SU-DHL-6 (cell line): ENCODE measurements around the gene CDV3.

Source experiments
- H2AFZ ChIP-seq: fragments of 200-600 bp; sonication (generic); 2 replicates; pipeline ENCODE4 v1.6.1; 2014; ENCODE audit warnings: low read depth, mild to moderate bottlenecking, moderate library complexity, mixed read lengths, antibody characterized with exemption, low read length; ENCODE audit not compliant: severe bottlenecking
- H3F3A ChIP-seq: fragments of 200-600 bp; shearing (Covaris generic); 2 replicates; pipeline ENCODE4 v1.6.0; 2016; ENCODE audit warnings: antibody characterized with exemption, mild to moderate bottlenecking; ENCODE audit not compliant: insufficient read depth
- H3K27ac ChIP-seq: fragments of 200-600 bp; sonication (generic); 2 replicates; pipeline ENCODE4 v1.5.1; 2016; ENCODE audit warnings: low read depth, mild to moderate bottlenecking, low read length, moderate library complexity, mixed read lengths
- H3K27me3 ChIP-seq: fragments of 200-600 bp; sonication (generic), shearing (Covaris generic); 2 replicates; pipeline ENCODE4 v1.6.0; 2014; ENCODE audit warnings: mild to moderate bottlenecking, low read length
- H3K36me3 ChIP-seq: fragments of 200-600 bp; sonication (generic); 2 replicates; pipeline ENCODE4 v1.6.1; 2014; ENCODE audit warnings: mild to moderate bottlenecking, low read length, mixed read lengths
- H3K4me2 ChIP-seq: fragments of 300-600, 200-600 bp; shearing (Covaris generic), sonication (generic); 2 replicates; pipeline ENCODE4 v1.6.0; 2014; ENCODE audit warnings: low read length, low read depth, mild to moderate bottlenecking; ENCODE audit not compliant: poor library complexity, severe bottlenecking
- H3K4me3 ChIP-seq: fragments of 200-600 bp; sonication (generic); 2 replicates; pipeline ENCODE4 v1.5.1; 2014; ENCODE audit warnings: antibody characterized with exemption, low read length, mild to moderate bottlenecking, mixed read lengths; ENCODE audit not compliant: insufficient read depth, poor library complexity, severe bottlenecking
- H3K79me2 ChIP-seq: fragments of 200-600 bp; sonication (generic); 2 replicates; pipeline ENCODE4 v1.6.1; 2014; ENCODE audit warnings: mild to moderate bottlenecking, low read length, moderate library complexity; ENCODE audit not compliant: insufficient read depth
- H3K9ac ChIP-seq: fragments of 200-600 bp; sonication (generic); 2 replicates; pipeline ENCODE4 v1.7.0; 2014; ENCODE audit warnings: mild to moderate bottlenecking, low read length
- H3K9me2 ChIP-seq: fragments of 200-600 bp; sonication (generic); replicated peaks from 2 replicates; pipeline ENCODE4 v1.6.1; 2014; ENCODE audit warnings: low read length; ENCODE audit not compliant: insufficient read depth
- H3K9me3 ChIP-seq: fragments of 200-600 bp; sonication (generic); 2 replicates; pipeline ENCODE4 v1.6.1; 2014; ENCODE audit warnings: low read length, mixed read lengths; ENCODE audit not compliant: insufficient read depth
- H4K20me1 ChIP-seq: fragments of 200-600 bp; sonication (generic); 2 replicates; pipeline ENCODE4 v1.6.1; 2014; ENCODE audit warnings: low read depth, mild to moderate bottlenecking, antibody characterized with exemption, low read length, moderate library complexity, mixed read lengths
- CTCF ChIP-seq: fragments of 200-600 bp; sonication (generic); IDR thresholded peaks from one replicate; pipeline ENCODE4 v1.5.1; 2017; ENCODE audit warnings: antibody characterized with exemption, mild to moderate bottlenecking, low read length, moderate library complexity; ENCODE audit not compliant: insufficient read depth, poor library complexity, severe bottlenecking
- EZH2phosphoT487 ChIP-seq: fragments of 200-600 bp; sonication (generic), shearing (Covaris generic); conservative IDR thresholded peaks from 2 replicates; pipeline ENCODE4 v1.6.1; 2018; ENCODE audit warnings: mild to moderate bottlenecking, antibody characterized with exemption, low read length, moderate library complexity, mixed read lengths

The CDV3 gene

DNA sequence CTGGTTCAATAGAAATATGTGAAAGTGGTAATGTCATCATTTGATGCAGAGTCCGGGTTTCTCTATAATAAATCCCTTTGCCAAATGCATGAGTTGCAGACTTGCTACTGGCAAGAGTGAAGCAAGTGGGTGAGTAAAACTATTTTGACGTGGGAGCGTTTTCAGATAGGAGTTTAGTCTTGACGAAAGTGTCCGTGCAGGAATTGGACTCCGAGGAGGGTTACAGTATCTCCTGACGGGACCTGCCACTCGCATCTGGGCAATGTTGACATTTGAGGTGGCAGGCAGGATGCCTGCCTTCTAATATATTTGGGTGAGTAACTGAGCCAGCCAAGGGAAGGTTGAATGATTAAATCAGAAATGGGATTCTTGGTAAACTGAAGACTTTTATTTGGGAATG lies 16.0 kb downstream of the CDV3 start:
- H2AFZ ChIP-seq = no peak overlapping the region
- no peak overlapping the region for H3K4me2 ChIP-seq
- TF ChIP-seq EZH2phosphoT487 = no peak
- TF ChIP-seq CTCF = no peak
- H3K27me3 ChIP-seq = no peaks in the 10 kb centered on the region
- H3K79me2 ChIP-seq = peaks cover 22% of the 10 kb centered on the region
- H3K4me3 ChIP-seq = no peak overlapping the region
- H3K36me3 ChIP-seq = peaks cover 37% of the 10 kb centered on the region
- no peaks in the 10 kb centered on the region for H3K9me2 ChIP-seq
- no peaks in the 10 kb centered on the region for H3K9me3 ChIP-seq
- peaks cover 84% of the 10 kb centered on the region for H3F3A ChIP-seq
- H3K9ac ChIP-seq = no peak overlapping the region
- peaks cover 26% of the 10 kb centered on the region for H4K20me1 ChIP-seq
- no peak overlapping the region for H3K27ac ChIP-seq

GRCh38 chr3:133591271-133591742 lies 17.8 kb downstream of the CDV3 start:
- no peaks in the 10 kb centered on the region for H3K9me3 ChIP-seq
- H2AFZ ChIP-seq = no peak overlapping the region
- H3K79me2 ChIP-seq = peaks cover 11% of the 10 kb centered on the region
- H3K27ac ChIP-seq = no peak overlapping the region
- H3K4me3 ChIP-seq = no peak overlapping the region
- no peak for TF ChIP-seq EZH2phosphoT487
- TF ChIP-seq CTCF = no peak
- peaks cover 82% of the 10 kb centered on the region for H3F3A ChIP-seq
- H3K9me2 ChIP-seq = no peaks in the 10 kb centered on the region
- H4K20me1 ChIP-seq = peaks cover 23% of the 10 kb centered on the region
- H3K27me3 ChIP-seq = no peaks in the 10 kb centered on the region
- H3K36me3 ChIP-seq = peaks cover 25% of the 10 kb centered on the region
- no peak overlapping the region for H3K4me2 ChIP-seq
- H3K9ac ChIP-seq = no peak overlapping the region

DNA sequence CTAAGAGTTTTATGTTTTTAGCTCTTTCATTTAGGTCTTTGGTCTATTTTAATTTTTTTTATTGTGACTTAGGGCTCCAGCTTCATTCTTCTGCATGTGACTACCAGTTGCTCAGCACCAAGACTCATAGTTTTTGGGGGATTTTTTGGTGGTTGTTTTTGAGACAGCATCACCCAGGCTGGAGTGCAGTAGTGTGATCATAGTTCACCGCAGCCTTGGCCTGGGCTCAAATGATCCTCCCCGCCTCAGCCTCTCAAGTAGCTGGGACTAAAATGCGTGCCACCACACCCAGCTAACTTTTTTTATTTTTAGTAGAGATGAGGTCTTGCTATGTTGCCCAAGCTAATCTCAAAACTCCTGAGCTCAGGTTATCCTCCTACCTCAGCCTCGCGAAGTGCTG lies 19.4 kb downstream of the CDV3 start:
- H3F3A ChIP-seq = peaks cover 67% of the 10 kb centered on the region
- H3K9ac ChIP-seq = no peak overlapping the region
- peaks cover 10% of the 10 kb centered on the region for H3K36me3 ChIP-seq
- no peak overlapping the region for H3K4me2 ChIP-seq
- peaks cover under 1% of the 10 kb centered on the region; the same call in 1 of the 2 replicates for H3K79me2 ChIP-seq
- H4K20me1 ChIP-seq = peaks cover 10% of the 10 kb centered on the region; the same call in 1 of the 2 replicates
- H3K27me3 ChIP-seq = no peaks in the 10 kb centered on the region
- no peaks in the 10 kb centered on the region for H3K9me2 ChIP-seq
- no peak overlapping the region for H3K4me3 ChIP-seq
- no peaks in the 10 kb centered on the region for H3K9me3 ChIP-seq
- no peak overlapping the region for H2AFZ ChIP-seq
- H3K27ac ChIP-seq = peak overlapping the region; percentile 31; the same call in 1 of the 2 replicates
- TF ChIP-seq CTCF = no peak
- no peak for TF ChIP-seq EZH2phosphoT487
